Measurements from ENCODE around the gene CBX2.

- TF ChIP-seq POLR2AphosphoS5 (IDR thresholded peaks at IDR 0.05; ENCODE audit: low read depth, low read length) (no peak), REST (IDR thresholded peaks at IDR 0.05; ENCODE audit: insufficient read depth in 1 of 2, low read depth in 2 of 2, low read length in 2 of 2) (no peak)
Observed at GRCh38 chr17:79826204-79826680, 48.3 kb downstream of the CBX2 start.
